ENCODE measurements around the gene HINT2. TPM values are rescaled to one million over a fixed set of nuclear protein-coding genes. Genes with fewer than 3 reads are reported as not detected.

HINT2 gene
- total RNA-seq, 1 experiment from 2014 or later = 33.9 TPM

DNA sequence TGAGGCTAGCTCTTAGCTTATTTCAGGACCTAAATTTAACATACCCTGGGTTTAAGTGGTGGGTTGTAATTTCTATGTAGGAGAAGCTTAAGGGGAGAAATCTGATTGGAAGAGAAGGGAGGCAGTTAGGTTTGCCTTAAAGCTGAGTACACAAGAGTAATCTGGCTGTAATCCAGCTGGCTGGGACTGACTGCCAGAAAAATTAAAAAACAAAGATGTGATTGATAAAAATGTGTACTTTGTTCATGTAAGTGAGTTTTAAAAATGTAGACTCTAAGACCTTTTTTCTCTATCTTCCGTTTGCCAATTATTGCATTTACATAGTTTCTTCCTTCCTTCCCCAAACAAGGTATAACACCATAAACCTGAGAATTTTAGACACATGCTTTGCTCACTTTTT lies 43.3 kb downstream of the HINT2 start:
- Mint-ChIP-seq H3K27ac (ENCODE audit: unreplicated experiment) (no peak overlapping the region), H3K4me3 (ENCODE audit: low read depth, unreplicated experiment) (no peak overlapping the region), H3K4me1 (ENCODE audit: low read depth, unreplicated experiment) (peaks cover 7% of the 10 kb centered on the region), H3K9me3 (ENCODE audit: low read depth, unreplicated experiment) (no peaks in the 10 kb centered on the region), H3K27me3 (ENCODE audit: unreplicated experiment) (no peaks in the 10 kb centered on the region), H3K36me3 (ENCODE audit: insufficient read depth, unreplicated experiment) (peaks cover 4% of the 10 kb centered on the region)
- no peak for TF ChIP-seq CTCF (IDR thresholded peaks at IDR 0.05; ENCODE audit: unreplicated experiment)
- BruUV-seq (replicated peaks) = no TSS peak
- peak; percentile 34 for DNase-seq
- CTCF ChIA-PET = no interaction called here
- intact Hi-C loops (cut with micrococcal nuclease; ENCODE audit: unreplicated experiment) = no loop called here

GRCh38 chr9:35771075-35771433 lies 43.8 kb downstream of the HINT2 start:
- no peak overlapping the region for H3K4me3 Mint-ChIP-seq (ENCODE audit: low read depth, unreplicated experiment)
- H3K4me1 Mint-ChIP-seq (ENCODE audit: low read depth, unreplicated experiment) = peaks cover 7% of the 10 kb centered on the region
- no peak overlapping the region for H3K27ac Mint-ChIP-seq (ENCODE audit: unreplicated experiment)
- H3K27me3 Mint-ChIP-seq (ENCODE audit: unreplicated experiment) = no peaks in the 10 kb centered on the region
- BruUV-seq (replicated peaks) = no TSS peak
- no peak for DNase-seq
- peaks cover 4% of the 10 kb centered on the region for H3K36me3 Mint-ChIP-seq (ENCODE audit: insufficient read depth, unreplicated experiment)
- intact Hi-C loops (cut with micrococcal nuclease; ENCODE audit: unreplicated experiment) = no loop called here
- CTCF ChIA-PET = no interaction called here
- no peaks in the 10 kb centered on the region for H3K9me3 Mint-ChIP-seq (ENCODE audit: low read depth, unreplicated experiment)
- no peak for TF ChIP-seq CTCF (IDR thresholded peaks at IDR 0.05; ENCODE audit: unreplicated experiment)

DNA sequence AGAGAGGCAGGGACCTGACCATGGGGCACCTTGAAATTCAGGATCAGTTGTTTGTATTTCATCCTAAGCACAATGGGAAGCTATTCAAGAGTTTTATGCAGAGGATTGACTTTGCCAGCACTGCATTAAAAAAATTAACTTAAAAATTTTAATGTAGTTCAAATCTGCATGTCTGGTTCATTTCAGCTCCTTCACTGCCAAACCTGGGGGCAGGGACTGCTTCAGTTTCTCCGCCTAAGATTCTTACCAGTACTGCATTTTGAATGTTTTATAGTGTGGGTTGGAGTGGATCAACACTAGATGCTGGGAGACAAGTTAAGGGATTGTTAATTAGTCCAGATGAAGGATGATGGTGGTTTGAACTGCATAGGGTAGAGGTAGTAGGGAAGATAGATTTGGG lies 45.1 kb downstream of the HINT2 start:
- Mint-ChIP-seq H3K4me3 (ENCODE audit: low read depth, unreplicated experiment) (no peak overlapping the region), H3K27ac (ENCODE audit: unreplicated experiment) (no peak overlapping the region), H3K9me3 (ENCODE audit: low read depth, unreplicated experiment) (no peaks in the 10 kb centered on the region), H3K4me1 (ENCODE audit: low read depth, unreplicated experiment) (peaks cover 1% of the 10 kb centered on the region), H3K27me3 (ENCODE audit: unreplicated experiment) (no peaks in the 10 kb centered on the region), H3K36me3 (ENCODE audit: insufficient read depth, unreplicated experiment) (no peaks in the 10 kb centered on the region)
- no peak for TF ChIP-seq CTCF (IDR thresholded peaks at IDR 0.05; ENCODE audit: unreplicated experiment)
- intact Hi-C loops (cut with micrococcal nuclease; ENCODE audit: unreplicated experiment) = no loop called here
- BruUV-seq (replicated peaks) = no TSS peak
- CTCF ChIA-PET = no interaction called here
- no peak for DNase-seq

GRCh38 chr9:35767458-35767857 lies 47.4 kb downstream of the HINT2 start:
- DNase-seq = no peak
- Mint-ChIP-seq H3K4me1 (ENCODE audit: low read depth, unreplicated experiment) (no peaks in the 10 kb centered on the region), H3K27ac (ENCODE audit: unreplicated experiment) (no peak overlapping the region), H3K36me3 (ENCODE audit: insufficient read depth, unreplicated experiment) (no peaks in the 10 kb centered on the region), H3K27me3 (ENCODE audit: unreplicated experiment) (no peaks in the 10 kb centered on the region), H3K4me3 (ENCODE audit: low read depth, unreplicated experiment) (no peak overlapping the region), H3K9me3 (ENCODE audit: low read depth, unreplicated experiment) (no peaks in the 10 kb centered on the region)
- intact Hi-C loops (cut with micrococcal nuclease; ENCODE audit: unreplicated experiment) = no loop called here
- TF ChIP-seq CTCF (IDR thresholded peaks at IDR 0.05; ENCODE audit: unreplicated experiment) = no peak
- CTCF ChIA-PET = no interaction called here
- no TSS peak for BruUV-seq (replicated peaks)

DNA sequence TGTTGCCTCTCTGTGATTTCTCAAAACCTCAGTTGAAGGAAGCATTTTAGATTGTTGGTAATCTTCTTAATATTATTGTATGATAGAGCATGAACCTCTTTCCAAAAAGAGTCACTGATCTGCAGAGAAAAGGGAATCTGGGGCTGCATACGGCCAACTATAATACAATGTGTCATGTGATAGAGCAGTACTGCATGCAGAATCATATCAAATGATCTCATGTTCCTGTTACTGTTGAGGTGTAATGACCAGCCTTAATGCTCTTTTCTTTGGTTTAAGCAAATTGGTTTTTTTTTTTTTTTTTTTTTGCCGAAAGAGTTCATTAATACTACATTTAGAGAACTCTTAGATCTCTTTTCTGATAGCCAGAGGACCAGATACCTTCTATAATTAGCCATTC lies 47.8 kb downstream of the HINT2 start:
- CTCF ChIA-PET = no interaction called here
- Mint-ChIP-seq H3K27me3 (ENCODE audit: unreplicated experiment) (no peaks in the 10 kb centered on the region), H3K27ac (ENCODE audit: unreplicated experiment) (no peak overlapping the region), H3K36me3 (ENCODE audit: insufficient read depth, unreplicated experiment) (peaks cover 1% of the 10 kb centered on the region), H3K9me3 (ENCODE audit: low read depth, unreplicated experiment) (no peaks in the 10 kb centered on the region), H3K4me1 (ENCODE audit: low read depth, unreplicated experiment) (peaks cover 3% of the 10 kb centered on the region), H3K4me3 (ENCODE audit: low read depth, unreplicated experiment) (no peak overlapping the region)
- BruUV-seq (replicated peaks) = no TSS peak
- no peak for TF ChIP-seq CTCF (IDR thresholded peaks at IDR 0.05; ENCODE audit: unreplicated experiment)
- DNase-seq = no peak
- intact Hi-C loops (cut with micrococcal nuclease; ENCODE audit: unreplicated experiment) = no loop called here
